ENCODE data around the gene MAP1A.

GRCh38 chr15:43473885-43474284, 43.5 kb upstream of the MAP1A start:
- TF ChIP-seq CTCF (IDR thresholded peaks at IDR 0.05) (no peak), POLR2A (IDR thresholded peaks at IDR 0.05) (no peak)

All from lower leg skin (tissue), 3 donors.